ENCODE measurements around the gene MRLN.

DNA sequence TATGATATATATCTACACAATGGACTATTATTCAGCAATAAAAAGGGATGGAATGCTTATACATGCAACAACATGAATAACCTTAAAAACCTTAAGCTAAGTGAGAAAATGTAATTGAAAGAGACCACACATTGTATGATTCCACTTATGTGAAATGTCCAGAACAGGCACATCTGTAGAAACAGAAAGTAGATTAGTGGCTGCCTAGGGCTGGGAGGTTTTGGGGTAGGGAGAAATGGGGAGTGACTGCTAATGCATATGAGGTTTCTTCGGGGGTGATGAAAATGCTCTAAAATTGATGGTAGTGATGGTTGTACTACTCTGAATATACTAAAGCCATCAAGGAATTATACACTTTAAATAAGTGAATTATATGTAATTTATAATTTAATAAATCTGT, 58.3 kb downstream of the MRLN start:
- TF ChIP-seq, protein P1, sequence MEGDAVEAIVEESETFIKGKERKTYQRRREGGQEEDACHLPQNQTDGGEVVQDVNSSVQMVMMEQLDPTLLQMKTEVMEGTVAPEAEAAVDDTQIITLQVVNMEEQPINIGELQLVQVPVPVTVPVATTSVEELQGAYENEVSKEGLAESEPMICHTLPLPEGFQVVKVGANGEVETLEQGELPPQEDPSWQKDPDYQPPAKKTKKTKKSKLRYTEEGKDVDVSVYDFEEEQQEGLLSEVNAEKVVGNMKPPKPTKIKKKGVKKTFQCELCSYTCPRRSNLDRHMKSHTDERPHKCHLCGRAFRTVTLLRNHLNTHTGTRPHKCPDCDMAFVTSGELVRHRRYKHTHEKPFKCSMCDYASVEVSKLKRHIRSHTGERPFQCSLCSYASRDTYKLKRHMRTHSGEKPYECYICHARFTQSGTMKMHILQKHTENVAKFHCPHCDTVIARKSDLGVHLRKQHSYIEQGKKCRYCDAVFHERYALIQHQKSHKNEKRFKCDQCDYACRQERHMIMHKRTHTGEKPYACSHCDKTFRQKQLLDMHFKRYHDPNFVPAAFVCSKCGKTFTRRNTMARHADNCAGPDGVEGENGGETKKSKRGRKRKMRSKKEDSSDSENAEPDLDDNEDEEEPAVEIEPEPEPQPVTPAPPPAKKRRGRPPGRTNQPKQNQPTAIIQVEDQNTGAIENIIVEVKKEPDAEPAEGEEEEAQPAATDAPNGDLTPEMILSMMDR (IDR thresholded peaks at IDR 0.05) = no peak
- TF ChIP-seq POLR2A (IDR thresholded peaks at IDR 0.05) = no peak
- TF ChIP-seq EP300 (IDR thresholded peaks at IDR 0.05) = no peak

Data from stomach (tissue), 4 donors.